CD4-positive, alpha-beta T cell treated with Interleukin-1 beta for 1 hour (primary cell): Measurements from ENCODE around the gene TPM1.
A peak's percentile ranks its signal among the peaks of the same experiment; 100 is the strongest.
"Not testable (repeated sequence)": the region's sequence is repeated elsewhere in the genome, so short reads cannot be mapped to it uniquely, and the experiment has no call there.

Source experiments
- DNase-seq, 2 donors: peaks; one replicate each; pipeline ENCODE4 v3.0.0-alpha.2; 2020 to 2022

TPM1 gene

GRCh38 chr15:63041974-63042876 lies at the start of gene TPM1:
TPM1 (plus strand) TSS chr15:63042747; CDS start chr15:63042830, 83 bp downstream.
- no peak for DNase-seq

GRCh38 chr15:62993066-62993465 lies 49.5 kb upstream of the TPM1 start:
- no peak for DNase-seq

GRCh38 chr15:62993632-62994031 lies 48.9 kb upstream of the TPM1 start:
- not testable (repeated sequence) for DNase-seq

GRCh38 chr15:62994439-62994838 lies 48.1 kb upstream of the TPM1 start:
- DNase-seq, result no peak

GRCh38 chr15:62994975-62995681 lies 47.4 kb upstream of the TPM1 start:
- no peak for DNase-seq

GRCh38 chr15:62997441-62997840 lies 45.1 kb upstream of the TPM1 start:
- no peak for DNase-seq

- no peak for DNase-seq
Measured at GRCh38 chr15:62998262-62998890, 44.2 kb upstream of the TPM1 start.

GRCh38 chr15:62999178-62999577 lies 43.4 kb upstream of the TPM1 start:
- DNase-seq, result no peak

- no peak for DNase-seq
Measured at GRCh38 chr15:62999923-63000561, 42.5 kb upstream of the TPM1 start.

- DNase-seq, result no peak
Measured at GRCh38 chr15:63000706-63001105, 41.8 kb upstream of the TPM1 start.

- DNase-seq, result no peak
Measured at GRCh38 chr15:63004211-63004610, 38.3 kb upstream of the TPM1 start.

- no peak for DNase-seq
Measured at GRCh38 chr15:63006032-63006878, 36.3 kb upstream of the TPM1 start.

- DNase-seq, result no peak
Measured at GRCh38 chr15:63008333-63009049, 34.1 kb upstream of the TPM1 start.

- DNase-seq, result no peak
Measured at GRCh38 chr15:63010386-63010785, 32.2 kb upstream of the TPM1 start.

GRCh38 chr15:63010920-63011693 lies 31.4 kb upstream of the TPM1 start:
- DNase-seq, result no peak

- DNase-seq, result no peak
Measured at GRCh38 chr15:63012444-63012843, 30.1 kb upstream of the TPM1 start.

- no peak for DNase-seq
Measured at GRCh38 chr15:63013052-63013808, 29.3 kb upstream of the TPM1 start.

- DNase-seq, result no peak
Measured at GRCh38 chr15:63014578-63014977, 28.0 kb upstream of the TPM1 start.

- DNase-seq, result peak in 1 of 2 donors; percentile 2
Measured at GRCh38 chr15:63015618-63016017, 26.9 kb upstream of the TPM1 start.

- no peak for DNase-seq
Measured at GRCh38 chr15:63016234-63016633, 26.3 kb upstream of the TPM1 start.
